ENCODE measurements around the gene POU2AF1. TPM values are rescaled to one million over a fixed set of nuclear protein-coding genes. Genes with fewer than 3 reads are reported as not detected.
"Not testable (repeated sequence)": the region's sequence is repeated elsewhere in the genome, so short reads cannot be mapped to it uniquely, and the experiment has no call there.

POU2AF1 gene
- total RNA-seq, 2 experiments from 2014 or later: 3.0 to 3.5 TPM

GRCh38 chr11:111414936-111415335, 35.9 kb upstream of the POU2AF1 start:
- peaks cover 1% of the 10 kb centered on the region for H3K36me3 Mint-ChIP-seq
- H3K9me3 Mint-ChIP-seq: no peaks in the 10 kb centered on the region
- H3K4me1 Mint-ChIP-seq: peaks cover 47% of the 10 kb centered on the region
- H3K27ac Mint-ChIP-seq: peak overlapping the region; percentile 44
- no peak for DNase-seq
- H3K27me3 Mint-ChIP-seq: no peaks in the 10 kb centered on the region
- H3K4me3 Mint-ChIP-seq: no peak overlapping the region

- H3K4me1 Mint-ChIP-seq: peaks cover 50% of the 10 kb centered on the region
- no peaks in the 10 kb centered on the region for H3K9me3 Mint-ChIP-seq
- peaks cover 1% of the 10 kb centered on the region for H3K36me3 Mint-ChIP-seq
- no peaks in the 10 kb centered on the region for H3K27me3 Mint-ChIP-seq
- peak overlapping the region; percentile 44 for H3K27ac Mint-ChIP-seq
- DNase-seq: no peak
- H3K4me3 Mint-ChIP-seq: no peak overlapping the region
These were observed 35.3 kb upstream of the POU2AF1 start for GRCh38 chr11:111414267-111414931.

GRCh38 chr11:111413849-111414248, 34.8 kb upstream of the POU2AF1 start:
- Mint-ChIP-seq H3K4me1 (peaks cover 54% of the 10 kb centered on the region), H3K36me3 (peaks cover 1% of the 10 kb centered on the region), H3K4me3 (no peak overlapping the region), H3K9me3 (no peaks in the 10 kb centered on the region), H3K27ac (peak overlapping the region; percentile 44), H3K27me3 (no peaks in the 10 kb centered on the region)
- DNase-seq: no peak

GRCh38 chr11:111412293-111412692, 33.2 kb upstream of the POU2AF1 start:
- H3K4me3 Mint-ChIP-seq: no peak overlapping the region
- no peaks in the 10 kb centered on the region for H3K9me3 Mint-ChIP-seq
- H3K4me1 Mint-ChIP-seq: peaks cover 42% of the 10 kb centered on the region
- peaks cover 1% of the 10 kb centered on the region for H3K36me3 Mint-ChIP-seq
- no peak for DNase-seq
- H3K27me3 Mint-ChIP-seq: no peaks in the 10 kb centered on the region
- H3K27ac Mint-ChIP-seq: no peak overlapping the region

- Mint-ChIP-seq H3K36me3 (peaks cover 1% of the 10 kb centered on the region), H3K27ac (no peak overlapping the region), H3K9me3 (no peaks in the 10 kb centered on the region), H3K4me3 (no peak overlapping the region), H3K27me3 (no peaks in the 10 kb centered on the region), H3K4me1 (peaks cover 34% of the 10 kb centered on the region)
- no peak for DNase-seq
These were observed 32.4 kb upstream of the POU2AF1 start for GRCh38 chr11:111411456-111411855.

- DNase-seq: no peak
- Mint-ChIP-seq H3K4me3 (no peak overlapping the region), H3K9me3 (no peaks in the 10 kb centered on the region), H3K27me3 (no peaks in the 10 kb centered on the region), H3K27ac (no peak overlapping the region), H3K4me1 (peaks cover 29% of the 10 kb centered on the region), H3K36me3 (no peaks in the 10 kb centered on the region)
These were observed 31.9 kb upstream of the POU2AF1 start for GRCh38 chr11:111410951-111411350.

- Mint-ChIP-seq H3K4me3 (no peak overlapping the region), H3K27me3 (no peaks in the 10 kb centered on the region), H3K9me3 (no peaks in the 10 kb centered on the region), H3K36me3 (no peaks in the 10 kb centered on the region), H3K4me1 (peaks cover 26% of the 10 kb centered on the region), H3K27ac (no peak overlapping the region)
- DNase-seq: no peak
These were observed 30.8 kb upstream of the POU2AF1 start for GRCh38 chr11:111409915-111410314.

GRCh38 chr11:111408789-111409727, 30.0 kb upstream of the POU2AF1 start:
- Mint-ChIP-seq H3K9me3 (peaks cover 2% of the 10 kb centered on the region), H3K27ac (no peak overlapping the region), H3K36me3 (no peaks in the 10 kb centered on the region), H3K4me1 (peaks cover 18% of the 10 kb centered on the region), H3K4me3 (no peak overlapping the region), H3K27me3 (no peaks in the 10 kb centered on the region)
- DNase-seq: no peak

GRCh38 chr11:111407652-111408051, 28.6 kb upstream of the POU2AF1 start:
- no peak for DNase-seq
- Mint-ChIP-seq H3K27ac (no peak overlapping the region), H3K27me3 (no peaks in the 10 kb centered on the region), H3K4me3 (no peak overlapping the region), H3K4me1 (peaks cover 10% of the 10 kb centered on the region), H3K9me3 (peaks cover 3% of the 10 kb centered on the region), H3K36me3 (no peaks in the 10 kb centered on the region)

- Mint-ChIP-seq H3K9me3 (peaks cover 3% of the 10 kb centered on the region), H3K36me3 (no peaks in the 10 kb centered on the region), H3K27ac (no peak overlapping the region), H3K4me1 (peaks cover 8% of the 10 kb centered on the region), H3K4me3 (no peak overlapping the region), H3K27me3 (no peaks in the 10 kb centered on the region)
- no peak for DNase-seq
These were observed 27.5 kb upstream of the POU2AF1 start for GRCh38 chr11:111406589-111406988.

GRCh38 chr11:111406091-111406490, 27.0 kb upstream of the POU2AF1 start:
- Mint-ChIP-seq H3K4me1 (peaks cover 8% of the 10 kb centered on the region), H3K27me3 (no peaks in the 10 kb centered on the region), H3K36me3 (no peaks in the 10 kb centered on the region), H3K9me3 (peaks cover 3% of the 10 kb centered on the region), H3K4me3 (no peak overlapping the region), H3K27ac (no peak overlapping the region)
- no peak for DNase-seq

- no peaks in the 10 kb centered on the region for H3K27me3 Mint-ChIP-seq
- no peaks in the 10 kb centered on the region for H3K36me3 Mint-ChIP-seq
- H3K4me1 Mint-ChIP-seq: peaks cover 8% of the 10 kb centered on the region
- no peak for DNase-seq
- H3K9me3 Mint-ChIP-seq: peaks cover 3% of the 10 kb centered on the region
- no peak overlapping the region for H3K27ac Mint-ChIP-seq
- H3K4me3 Mint-ChIP-seq: no peak overlapping the region
These were observed 26.5 kb upstream of the POU2AF1 start for GRCh38 chr11:111405551-111405950.

- no peaks in the 10 kb centered on the region for H3K36me3 Mint-ChIP-seq
- DNase-seq: no peak
- peaks cover 3% of the 10 kb centered on the region for H3K9me3 Mint-ChIP-seq
- no peak overlapping the region for H3K4me3 Mint-ChIP-seq
- no peak overlapping the region for H3K27ac Mint-ChIP-seq
- no peaks in the 10 kb centered on the region for H3K27me3 Mint-ChIP-seq
- peaks cover 11% of the 10 kb centered on the region for H3K4me1 Mint-ChIP-seq
These were observed 24.1 kb upstream of the POU2AF1 start for GRCh38 chr11:111403051-111403726.

GRCh38 chr11:111402411-111402810, 23.3 kb upstream of the POU2AF1 start:
- peaks cover 3% of the 10 kb centered on the region for H3K9me3 Mint-ChIP-seq
- H3K4me3 Mint-ChIP-seq: no peak overlapping the region
- H3K27me3 Mint-ChIP-seq: no peaks in the 10 kb centered on the region
- no peaks in the 10 kb centered on the region for H3K36me3 Mint-ChIP-seq
- H3K4me1 Mint-ChIP-seq: peaks cover 15% of the 10 kb centered on the region
- DNase-seq: no peak
- no peak overlapping the region for H3K27ac Mint-ChIP-seq

- not testable (repeated sequence) for H3K9me3 Mint-ChIP-seq, H3K27ac Mint-ChIP-seq, H3K27me3 Mint-ChIP-seq, H3K36me3 Mint-ChIP-seq, H3K4me3 Mint-ChIP-seq, DNase-seq
- H3K4me1 Mint-ChIP-seq: peaks cover 15% of the 10 kb centered on the region
These were observed 22.9 kb upstream of the POU2AF1 start for GRCh38 chr11:111401957-111402356.
